Measurements from ENCODE around the gene SRBD1. TPM values are rescaled to one million over a fixed set of nuclear protein-coding genes. Genes with fewer than 3 reads are reported as not detected.
A peak's percentile ranks its signal among the peaks of the same experiment; 100 is the strongest.

The SRBD1 gene
- total and polyA plus RNA-seq, 7 donors: 2.3 to 6.4 (median 4.0) TPM

DNA sequence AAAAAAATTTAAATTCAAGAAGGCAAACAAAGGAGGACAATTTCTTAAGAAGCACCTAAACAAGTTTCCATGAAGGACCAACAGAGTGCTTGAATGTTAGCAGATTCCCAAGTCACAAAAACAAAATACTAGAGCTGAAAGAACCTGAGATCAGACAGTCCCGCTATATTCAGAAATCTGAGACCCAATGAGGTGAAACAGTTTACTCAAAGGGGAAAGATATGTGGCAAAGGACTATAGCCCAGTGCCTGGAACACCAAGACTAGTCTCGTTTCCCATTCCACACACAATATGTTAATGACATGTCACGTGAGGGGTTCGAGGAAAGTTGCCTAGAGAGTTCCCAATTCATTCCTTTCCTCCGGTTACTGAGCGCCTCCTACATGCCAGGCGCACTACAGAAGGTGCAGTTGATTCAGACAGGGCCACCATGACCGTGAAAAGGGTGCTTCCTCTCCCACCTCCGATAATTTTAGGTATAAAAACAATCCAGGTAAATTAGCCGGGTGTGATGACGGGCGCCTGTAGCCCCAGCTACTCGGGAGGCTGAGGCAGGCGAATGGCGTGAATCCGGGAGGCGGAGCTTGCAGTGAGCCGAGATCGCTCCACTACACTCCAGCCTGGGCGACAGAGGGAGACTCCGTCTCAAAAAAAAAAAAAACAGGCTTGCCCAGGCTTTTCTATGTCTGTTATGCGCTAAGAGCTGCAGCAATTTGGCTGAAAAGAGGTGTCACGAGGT lies 617 bp downstream of the SRBD1 start:
- intact Hi-C loops (cut with DNase I): no loop called here

DNA sequence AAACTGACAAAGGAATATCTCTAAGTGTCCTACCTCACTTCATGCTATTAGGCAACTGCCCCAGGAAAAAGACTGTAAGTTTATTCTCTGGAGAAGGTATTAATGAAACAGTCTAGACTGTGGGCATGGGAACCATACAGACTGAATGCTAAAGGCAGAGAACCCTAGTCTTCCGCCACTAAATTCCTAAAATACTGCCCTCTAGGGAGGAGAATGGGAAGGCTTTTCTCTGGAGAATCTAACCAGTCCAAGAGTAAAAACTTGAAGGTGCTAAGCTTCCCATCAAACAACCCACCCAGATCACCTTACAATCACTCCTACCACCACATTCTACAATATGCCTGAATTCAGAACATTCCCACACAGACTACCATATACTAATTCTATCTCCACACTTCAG lies 3.4 kb downstream of the SRBD1 start:
- no peak for DNase-seq
- intact Hi-C loops (cut with DNase I): no loop called here
- Histone ChIP-seq H3K4me3 (no peak overlapping the region), H3K27ac (no peak overlapping the region), H3K9me3 (no peaks in the 10 kb centered on the region), H3K36me3 (ENCODE audit: insufficient read depth in 1 of 2, low read depth in 1 of 2) (peaks cover 0 to 11% of the 10 kb centered on the region in 2 donors), H3K4me1 (peaks cover 9% of the 10 kb centered on the region), H3K27me3 (ENCODE audit: insufficient read depth in 3 of 3, low read length in 2 of 3) (no peaks in the 10 kb centered on the region)
- no peak for ATAC-seq
- WGBS, 3 donors: 77 to 84% (median 82%) methylated on average over 1 of the region's 1 CpG
- peak; percentile 10 for TF ChIP-seq CTCF (IDR thresholded peaks at IDR 0.05)

More for the DNA sequence above, 617 bp downstream of the SRBD1 start:
- DNase-seq (peak; percentile 22 to 59), ATAC-seq (peak; percentile 68 to 84 (median 74))
- Histone ChIP-seq H3K27me3 (ENCODE audit: insufficient read depth in 3 of 3, low read length in 2 of 3) (no peaks in the 10 kb centered on the region), H3K27ac (peak overlapping the region; percentile 91), H3K9me3 (no peaks in the 10 kb centered on the region), H3K4me1 (peaks cover 9% of the 10 kb centered on the region), H3K4me3 (peak overlapping the region; percentile 86), H3K36me3 (ENCODE audit: insufficient read depth in 1 of 2, low read depth in 1 of 2) (no peaks in the 10 kb centered on the region)
- peak; percentile 14 for TF ChIP-seq CTCF (IDR thresholded peaks at IDR 0.05)
- WGBS, 3 donors: 0 to 1% (median 1%) methylated on average over 23 of the region's 23 CpGs

- Histone ChIP-seq H3K36me3 (ENCODE audit: insufficient read depth in 1 of 2, low read depth in 1 of 2) (peaks cover 0 to 19% of the 10 kb centered on the region in 2 donors), H3K27me3 (ENCODE audit: insufficient read depth in 3 of 3, low read length in 2 of 3) (no peaks in the 10 kb centered on the region), H3K27ac (no peak overlapping the region), H3K4me3 (no peak overlapping the region), H3K9me3 (no peaks in the 10 kb centered on the region), H3K4me1 (peaks cover 9% of the 10 kb centered on the region)
- ATAC-seq (no peak), DNase-seq (no peak)
- WGBS, 3 donors: 64 to 88% (median 84%) methylated on average over 1 of the region's 1 CpG
- intact Hi-C loops (cut with DNase I): no loop called here
- no peak for TF ChIP-seq CTCF (IDR thresholded peaks at IDR 0.05)
These were observed 4.3 kb downstream of the SRBD1 start for GRCh38 chr2:45606796-45607195.

DNA sequence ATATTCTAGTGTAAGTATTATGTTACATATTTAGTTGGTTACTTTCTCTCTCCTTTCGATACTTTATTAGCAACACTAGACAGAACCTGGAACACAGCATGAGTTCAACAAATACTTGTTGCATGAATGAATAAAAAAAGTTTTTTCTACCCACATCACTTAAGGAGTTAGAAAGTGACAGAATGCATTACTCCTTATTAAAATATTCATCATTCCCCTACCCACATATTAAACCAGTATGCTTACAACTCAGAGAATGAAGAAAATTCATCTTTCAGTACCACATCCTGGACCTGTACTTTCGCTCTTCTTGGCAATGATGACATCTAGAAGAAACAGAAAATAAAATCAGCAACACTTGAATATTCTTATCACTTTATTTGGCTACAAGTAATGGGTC lies 6.0 kb downstream of the SRBD1 start:
- no peak overlapping the region for H3K27ac ChIP-seq
- 92 to 95% (median 94%) methylated on average over 2 of the region's 2 CpGs for WGBS, 3 donors
- no peak for TF ChIP-seq CTCF (IDR thresholded peaks at IDR 0.05)
- H3K27me3 ChIP-seq (ENCODE audit: insufficient read depth in 3 of 3, low read length in 2 of 3): no peaks in the 10 kb centered on the region
- peaks cover 7% of the 10 kb centered on the region for H3K4me1 ChIP-seq
- ATAC-seq (no peak), DNase-seq (no peak)
- peaks cover 0 to 36% of the 10 kb centered on the region in 2 donors for H3K36me3 ChIP-seq (ENCODE audit: insufficient read depth in 1 of 2, low read depth in 1 of 2)
- no peak overlapping the region for H3K4me3 ChIP-seq
- no peaks in the 10 kb centered on the region for H3K9me3 ChIP-seq
- intact Hi-C loops (cut with DNase I): no loop called here

DNA sequence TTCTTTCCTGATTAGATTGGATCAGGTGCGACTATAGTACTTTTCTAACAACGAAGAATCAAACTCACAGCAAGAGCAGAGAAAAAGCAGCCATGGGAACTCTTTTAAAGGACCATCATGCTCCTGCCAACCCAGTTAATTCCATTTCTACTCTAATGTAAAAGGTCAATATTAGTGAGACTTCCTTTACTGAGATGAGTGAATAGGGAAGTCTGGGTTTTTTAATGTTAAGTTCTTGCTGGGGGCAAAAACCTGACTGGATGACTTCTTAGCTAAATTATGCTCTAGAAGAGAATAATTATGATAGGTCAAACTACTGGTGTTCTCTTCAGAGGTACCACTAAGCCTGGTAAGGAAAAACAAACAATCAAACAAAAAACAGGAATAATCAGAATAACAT lies 8.4 kb downstream of the SRBD1 start:
- intact Hi-C loops (cut with DNase I): no loop called here
- Histone ChIP-seq H3K9me3 (no peaks in the 10 kb centered on the region), H3K27me3 (ENCODE audit: insufficient read depth in 3 of 3, low read length in 2 of 3) (no peaks in the 10 kb centered on the region), H3K4me1 (no peaks in the 10 kb centered on the region), H3K4me3 (no peak overlapping the region), H3K36me3 (ENCODE audit: insufficient read depth in 1 of 2, low read depth in 1 of 2) (peaks cover 3 to 61% of the 10 kb centered on the region in 2 donors), H3K27ac (no peak overlapping the region)
- no peak for ATAC-seq
- no peak for TF ChIP-seq CTCF (IDR thresholded peaks at IDR 0.05)
- no peak for DNase-seq
- WGBS, 3 donors: 97 to 98% (median 98%) methylated on average over 2 of the region's 2 CpGs

Data from psoas muscle (tissue), 8 donors.